SK-N-SH (cell line): ENCODE data around the gene PLD1.

Experiments
- FOXM1 ChIP-seq: IDR thresholded peaks from 2 replicates; pipeline ENCODE4 v1.4.0; 2012; ENCODE audit warnings: low read depth, mild to moderate bottlenecking
- RAD21 ChIP-seq: IDR thresholded peaks from 2 replicates; pipeline ENCODE4 v1.6.1; 2012; ENCODE audit warnings: mild to moderate bottlenecking, low read length
- RFX5 ChIP-seq: IDR thresholded peaks from 2 replicates; pipeline ENCODE4 v1.6.1; 2012; ENCODE audit warnings: mild to moderate bottlenecking, improper control_type of control experiment, low read length
- TF ChIP-seq, protein P1 (sequence below): fragments of 200-600 bp; sonication (generic); IDR thresholded peaks from 2 replicates; pipeline ENCODE4 v1.6.1; 2017; ENCODE audit warnings: antibody characterized with exemption, mild to moderate bottlenecking, moderate library complexity

- TF ChIP-seq RFX5 (no peak), FOXM1 (no peak), RAD21 (no peak)
- TF ChIP-seq, protein P1, sequence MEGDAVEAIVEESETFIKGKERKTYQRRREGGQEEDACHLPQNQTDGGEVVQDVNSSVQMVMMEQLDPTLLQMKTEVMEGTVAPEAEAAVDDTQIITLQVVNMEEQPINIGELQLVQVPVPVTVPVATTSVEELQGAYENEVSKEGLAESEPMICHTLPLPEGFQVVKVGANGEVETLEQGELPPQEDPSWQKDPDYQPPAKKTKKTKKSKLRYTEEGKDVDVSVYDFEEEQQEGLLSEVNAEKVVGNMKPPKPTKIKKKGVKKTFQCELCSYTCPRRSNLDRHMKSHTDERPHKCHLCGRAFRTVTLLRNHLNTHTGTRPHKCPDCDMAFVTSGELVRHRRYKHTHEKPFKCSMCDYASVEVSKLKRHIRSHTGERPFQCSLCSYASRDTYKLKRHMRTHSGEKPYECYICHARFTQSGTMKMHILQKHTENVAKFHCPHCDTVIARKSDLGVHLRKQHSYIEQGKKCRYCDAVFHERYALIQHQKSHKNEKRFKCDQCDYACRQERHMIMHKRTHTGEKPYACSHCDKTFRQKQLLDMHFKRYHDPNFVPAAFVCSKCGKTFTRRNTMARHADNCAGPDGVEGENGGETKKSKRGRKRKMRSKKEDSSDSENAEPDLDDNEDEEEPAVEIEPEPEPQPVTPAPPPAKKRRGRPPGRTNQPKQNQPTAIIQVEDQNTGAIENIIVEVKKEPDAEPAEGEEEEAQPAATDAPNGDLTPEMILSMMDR, result no peak
Measured at GRCh38 chr3:171784937-171785336, 25.3 kb downstream of the PLD1 start.
